GM12878 (cell line): ENCODE data around the gene ULK4. TPM values are rescaled to one million over a fixed set of nuclear protein-coding genes. Genes with fewer than 3 reads are reported as not detected.

ENCODE experiments used
- ATF2 ChIP-seq: IDR thresholded peaks from 2 replicates; pipeline ENCODE4 v1.6.1; 2012; ENCODE audit warnings: low read length, inconsistent platforms
- BRCA1 ChIP-seq: IDR thresholded peaks from 2 replicates; pipeline ENCODE4 v1.6.1; 2011; ENCODE audit warnings: low read depth, low read length, improper control_type of control experiment
- CBX5 ChIP-seq: sonication (generic); IDR thresholded peaks from 2 replicates; pipeline ENCODE4 v1.6.1; 2016; ENCODE audit warnings: low read depth, moderate library complexity, mild to moderate bottlenecking, inconsistent platforms
- E4F1 ChIP-seq: fragments of 450-650 bp; IDR thresholded peaks from 2 replicates; pipeline ENCODE4 v1.6.1; 2018; ENCODE audit warnings: borderline replicate concordance, mild to moderate bottlenecking; ENCODE audit not compliant: partially characterized antibody
- IRF4 ChIP-seq: IDR thresholded peaks from 2 replicates; pipeline ENCODE4 v1.6.1; 2011; ENCODE audit warnings: low read depth, low read length
- IRF5 ChIP-seq: fragments of 450-650 bp; IDR thresholded peaks from 2 replicates; pipeline ENCODE4 v1.6.1; 2017; ENCODE audit warnings: borderline replicate concordance
- KLF5 ChIP-seq: fragments of 450-650 bp; IDR thresholded peaks from 2 replicates; pipeline ENCODE4 v1.6.1; 2014; ENCODE audit warnings: mild to moderate bottlenecking; ENCODE audit not compliant: partially characterized antibody
- SMAD5 ChIP-seq: IDR thresholded peaks from 2 replicates; pipeline ENCODE4 v1.6.1; 2016; ENCODE audit warnings: antibody characterized with exemption, low read depth
- SUZ12 ChIP-seq: fragments of 200-600 bp; sonication (generic); IDR thresholded peaks from one replicate; pipeline ENCODE4 v1.6.1; 2018; ENCODE audit warnings: antibody characterized with exemption, mild to moderate bottlenecking; ENCODE audit not compliant: unreplicated experiment
- ZSCAN29 ChIP-seq: fragments of 450-650 bp; IDR thresholded peaks from 2 replicates; pipeline ENCODE4 v1.6.1; 2017; ENCODE audit warnings: mild to moderate bottlenecking, moderate library complexity
- polyA plus RNA-seq, 11 experiments: library from polyadenylated mRNA; depleted of rRNA in 4 of 11; unstranded in 6 of 11; stranded (reverse) in 5 of 11; fragments of >200 nt; fragmentation: Nextera tagmentation in 4 of 11; fragmentation: Illumina TruSeq in 1 of 11; extraction: Ambion mirVana in 4 of 11; extraction: Trizol in 1 of 11; gene quantifications; 1 replicate in 1 of 11; 2 replicates in 10 of 11; pipeline versions ENCODE4 v1.2.1 to v1.2.3, GENCODE V29; 2011 to 2016; ENCODE audit warnings: inconsistent platforms in 2 of 11, missing spikeins in 2 of 11, low read depth in 1 of 11
- total RNA-seq, 4 experiments: library from RNA; depleted of rRNA in 3 of 4; stranded (reverse); fragments of >200 nt in 3 of 4; fragmentation: Illumina TruSeq in 1 of 4; extraction: Trizol in 1 of 4; gene quantifications; 2 replicates each; pipeline versions ENCODE4 v1.2.1 to v1.2.3, GENCODE V29; 2013 to 2021

ULK4 gene
- total and polyA plus RNA-seq, 10 of the 15 experiments (the other 5 are each of a cell fraction or from before 2014, with no cell fraction given), result 3.5 to 7.6 (median 6.3) TPM

GRCh38 chr3:41334426-41334825 is 627.5 kb downstream of the ULK4 start (continued):
- TF ChIP-seq E4F1, result no peak
- TF ChIP-seq CBX5, result no peak
- no peak for TF ChIP-seq ATF2
- no peak for TF ChIP-seq SUZ12
- TF ChIP-seq SMAD5, result no peak
- no peak for TF ChIP-seq KLF5
- TF ChIP-seq IRF5, result no peak
- TF ChIP-seq IRF4, result no peak
- TF ChIP-seq BRCA1, result no peak
- TF ChIP-seq ZSCAN29, result no peak
